ELR (cell line): ENCODE measurements around the gene CPA1.
"Not testable (repeated sequence)": the region's sequence is repeated elsewhere in the genome, so short reads cannot be mapped to it uniquely, and the experiment has no call there.

Experiments used
- DNase-seq: peaks from one replicate; pipeline ENCODE4 v3.0.0-alpha.2; 2015; ENCODE audit warnings: low read depth

CPA1 gene

GRCh38 chr7:130372402-130373165, 7.7 kb upstream of the CPA1 start:
- DNase-seq = no peak

DNA sequence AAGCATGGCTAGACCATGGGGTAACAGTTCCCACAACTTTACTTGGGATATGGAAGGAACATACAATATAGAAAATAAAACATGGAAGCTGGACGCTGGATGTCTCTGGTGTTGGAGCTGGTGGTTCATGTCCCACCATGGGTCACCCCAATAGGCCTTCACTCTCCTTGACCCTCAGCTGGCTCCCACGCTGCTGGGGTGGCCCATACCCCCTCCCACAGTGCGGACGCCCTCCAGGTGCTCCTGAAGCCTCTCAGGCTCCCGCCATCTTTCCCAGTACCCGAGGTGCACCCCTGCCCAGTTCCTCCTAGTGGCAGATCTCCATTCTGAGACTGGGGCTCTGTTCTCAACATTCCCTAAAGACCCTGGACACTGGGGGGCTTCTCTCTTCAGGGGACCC, 5.8 kb upstream of the CPA1 start:
- no peak for DNase-seq

DNA sequence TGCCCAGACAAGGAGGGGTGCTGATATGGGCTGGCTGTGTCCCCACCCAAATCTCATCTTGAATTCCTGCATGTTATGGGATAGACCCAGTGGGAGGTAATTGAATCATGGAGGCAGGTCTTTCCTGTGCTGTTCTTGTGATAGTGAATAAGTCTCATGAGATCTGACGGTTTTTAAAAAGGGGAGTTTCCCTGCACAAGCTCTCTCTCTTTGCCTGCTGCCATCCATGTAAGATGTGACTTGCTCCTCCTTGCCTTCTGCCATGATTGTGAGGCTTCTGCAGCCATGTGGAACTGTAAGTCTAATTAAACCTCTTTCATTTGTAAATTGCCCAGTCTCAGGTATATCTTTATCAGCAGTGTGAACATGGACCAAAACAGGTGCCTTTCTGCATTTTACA, 3.8 kb upstream of the CPA1 start:
- not testable (repeated sequence) for DNase-seq

- DNase-seq = no peak
Observed at GRCh38 chr7:130377178-130377577, 3.1 kb upstream of the CPA1 start.

GRCh38 chr7:130379019-130379418, 1.3 kb upstream of the CPA1 start:
- DNase-seq = no peak

- DNase-seq = no peak
Observed at GRCh38 chr7:130379532-130379920, 768 bp upstream of the CPA1 start.

- DNase-seq = no peak
Observed at GRCh38 chr7:130380861-130381455, 664 bp downstream of the CPA1 start.

DNA sequence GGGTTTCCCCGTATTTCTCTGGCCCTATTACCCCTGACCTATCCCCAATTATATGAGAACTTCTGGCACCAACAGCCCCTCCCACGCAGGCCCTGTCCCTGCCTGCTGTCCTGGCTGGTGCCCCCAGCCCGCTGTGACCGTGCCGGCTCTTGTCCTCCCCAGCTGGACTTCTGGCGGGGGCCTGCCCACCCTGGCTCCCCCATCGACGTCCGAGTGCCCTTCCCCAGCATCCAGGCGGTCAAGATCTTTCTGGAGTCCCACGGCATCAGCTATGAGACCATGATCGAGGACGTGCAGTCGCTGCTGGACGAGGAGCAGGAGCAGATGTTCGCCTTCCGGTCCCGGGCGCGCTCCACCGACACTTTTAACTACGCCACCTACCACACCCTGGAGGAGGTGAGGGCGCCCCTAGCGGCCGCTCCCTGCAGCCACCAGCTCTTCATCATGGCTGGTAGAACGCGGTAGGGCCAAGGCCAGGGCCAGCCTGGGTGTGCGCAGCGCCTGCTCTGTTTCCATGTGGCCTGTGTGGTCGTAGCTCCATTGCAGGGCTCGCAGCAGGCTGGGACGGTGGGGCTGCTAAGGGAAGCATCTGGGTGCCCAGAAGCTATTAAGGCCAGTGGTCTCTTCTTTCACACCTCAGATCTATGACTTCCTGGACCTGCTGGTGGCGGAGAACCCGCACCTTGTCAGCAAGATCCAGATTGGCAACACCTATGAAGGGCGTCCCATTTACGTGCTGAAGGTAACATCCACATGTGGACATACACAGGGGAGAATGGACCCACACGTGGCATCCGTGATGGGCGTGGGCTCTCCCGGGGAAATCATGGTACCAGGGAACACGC, 1.4 kb downstream of the CPA1 start:
- DNase-seq = no peak

DNA sequence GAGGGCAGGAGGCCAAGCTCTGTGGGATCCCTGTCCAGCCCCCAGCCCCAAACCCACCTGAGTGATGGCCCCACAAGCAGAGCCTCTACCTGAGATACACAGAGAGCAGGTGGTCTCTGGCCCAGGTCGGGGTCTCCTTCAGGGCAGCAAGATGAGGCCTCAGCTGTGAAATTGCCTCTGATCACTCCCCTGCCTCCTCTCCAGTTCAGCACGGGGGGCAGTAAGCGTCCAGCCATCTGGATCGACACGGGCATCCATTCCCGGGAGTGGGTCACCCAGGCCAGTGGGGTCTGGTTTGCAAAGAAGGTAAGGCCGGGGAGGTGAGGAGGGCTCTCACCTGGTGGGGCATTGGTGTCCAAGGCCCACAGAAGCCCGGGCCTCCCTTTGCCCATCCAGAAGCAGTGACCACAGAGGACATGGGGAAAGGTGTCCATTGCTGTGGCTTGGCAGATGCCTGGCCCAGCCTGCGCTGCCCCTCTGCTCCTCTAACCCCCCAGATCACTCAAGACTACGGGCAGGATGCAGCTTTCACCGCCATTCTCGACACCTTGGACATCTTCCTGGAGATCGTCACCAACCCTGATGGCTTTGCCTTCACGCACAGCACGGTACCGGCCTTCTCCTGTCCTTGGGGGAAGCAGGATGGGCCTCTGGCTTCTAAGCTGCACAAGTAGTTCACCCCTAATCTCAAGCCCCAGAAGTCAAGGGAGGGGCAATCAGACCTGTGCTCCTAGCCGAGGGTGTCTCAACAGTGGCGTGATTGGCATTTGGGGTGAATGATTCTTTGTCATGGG, 3.1 kb downstream of the CPA1 start:
- no peak for DNase-seq

GRCh38 chr7:130384371-130384801, 4.1 kb downstream of the CPA1 start:
- no peak for DNase-seq

GRCh38 chr7:130384841-130385599, 4.7 kb downstream of the CPA1 start:
- no peak for DNase-seq

DNA sequence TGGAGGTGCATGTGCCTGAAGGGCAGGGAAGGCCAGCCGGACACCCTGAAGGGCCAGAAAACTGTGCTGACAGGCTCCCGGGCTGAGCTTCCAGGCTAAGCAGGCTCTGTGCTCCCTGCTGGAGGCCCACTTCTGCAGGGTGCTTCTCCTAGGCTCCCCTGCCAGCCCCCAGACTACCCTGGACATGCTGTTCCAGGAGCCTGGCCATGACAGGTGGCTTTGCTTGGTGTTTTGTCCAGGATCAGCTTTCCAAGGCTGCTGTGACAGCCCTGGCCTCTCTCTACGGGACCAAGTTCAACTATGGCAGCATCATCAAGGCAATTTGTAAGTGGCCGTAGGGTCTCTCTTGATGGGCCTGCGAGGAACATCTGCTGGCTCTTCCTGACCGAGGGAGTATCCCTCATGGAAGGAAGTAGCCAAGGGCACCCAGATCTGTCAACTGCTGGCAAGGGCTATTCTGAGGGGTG, 5.3 kb downstream of the CPA1 start:
- no peak for DNase-seq

GRCh38 chr7:130386876-130387275, 6.6 kb downstream of the CPA1 start:
- no peak for DNase-seq

DNA sequence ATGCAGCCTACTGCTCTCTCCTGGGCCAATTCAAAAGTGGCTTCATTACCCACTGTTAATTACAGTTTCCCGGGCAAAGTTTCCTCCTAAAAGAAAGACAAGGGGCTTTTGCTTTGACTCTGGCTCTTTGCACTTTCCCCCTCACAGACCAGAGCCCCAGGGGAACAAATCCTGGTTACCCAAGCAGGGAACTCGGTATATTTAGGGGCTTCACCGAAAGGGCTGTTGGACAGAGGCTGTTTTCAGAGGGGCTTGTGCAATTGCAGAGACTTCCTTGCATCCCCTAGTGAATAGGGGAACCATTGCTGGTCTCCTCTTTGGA, 7.0 kb downstream of the CPA1 start:
- DNase-seq = no peak

DNA sequence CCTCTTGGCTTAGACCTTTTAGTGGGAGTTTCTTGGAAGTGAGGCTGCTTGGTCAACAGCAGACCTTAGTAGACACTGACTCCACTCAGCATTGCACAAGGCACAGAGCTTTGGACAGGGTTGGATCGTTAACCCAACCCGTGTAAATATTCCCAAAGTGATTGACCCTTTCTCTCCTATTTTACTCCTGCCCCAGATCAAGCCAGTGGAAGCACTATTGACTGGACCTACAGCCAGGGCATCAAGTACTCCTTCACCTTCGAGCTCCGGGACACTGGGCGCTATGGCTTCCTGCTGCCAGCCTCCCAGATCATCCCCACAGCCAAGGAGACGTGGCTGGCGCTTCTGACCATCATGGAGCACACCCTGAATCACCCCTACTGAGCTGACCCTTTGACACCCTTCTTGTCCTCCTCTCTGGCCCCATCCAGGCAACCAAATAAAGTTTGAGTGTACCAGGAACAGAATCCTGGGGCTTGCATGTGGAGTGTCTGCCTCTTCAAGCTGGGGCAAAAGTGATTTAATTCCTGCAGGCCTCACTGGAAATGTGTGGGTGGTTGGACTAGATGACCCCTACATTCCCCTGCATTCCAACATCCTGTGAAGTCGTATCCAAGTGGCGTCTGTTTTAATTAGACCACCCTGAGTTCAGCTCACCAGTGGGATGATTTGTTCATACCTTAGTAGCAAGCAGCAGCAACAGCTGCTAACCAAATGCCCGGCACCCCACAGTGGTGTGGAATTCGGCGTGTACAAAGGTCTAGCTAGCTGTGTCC, 7.5 kb downstream of the CPA1 start:
- no peak for DNase-seq

DNA sequence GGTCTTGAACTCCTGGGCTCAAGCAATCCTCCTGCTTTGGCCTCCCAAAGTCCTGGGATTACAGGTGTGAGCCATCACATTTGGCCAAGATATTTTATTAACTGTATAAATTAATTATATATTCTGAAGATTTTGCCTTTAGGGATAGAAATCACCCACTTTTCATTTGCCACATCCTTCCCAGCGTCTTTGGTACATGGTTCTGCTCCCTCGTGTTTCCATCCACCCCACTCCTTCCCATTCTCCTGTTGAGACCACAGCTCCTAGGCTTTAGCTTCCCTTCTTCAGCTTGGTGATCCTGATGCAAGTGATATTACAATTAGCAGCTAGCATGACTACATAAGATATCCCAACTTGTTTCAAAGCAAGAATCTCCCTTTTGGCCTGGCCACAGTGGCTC, 8.4 kb downstream of the CPA1 start:
- no peak for DNase-seq

DNA sequence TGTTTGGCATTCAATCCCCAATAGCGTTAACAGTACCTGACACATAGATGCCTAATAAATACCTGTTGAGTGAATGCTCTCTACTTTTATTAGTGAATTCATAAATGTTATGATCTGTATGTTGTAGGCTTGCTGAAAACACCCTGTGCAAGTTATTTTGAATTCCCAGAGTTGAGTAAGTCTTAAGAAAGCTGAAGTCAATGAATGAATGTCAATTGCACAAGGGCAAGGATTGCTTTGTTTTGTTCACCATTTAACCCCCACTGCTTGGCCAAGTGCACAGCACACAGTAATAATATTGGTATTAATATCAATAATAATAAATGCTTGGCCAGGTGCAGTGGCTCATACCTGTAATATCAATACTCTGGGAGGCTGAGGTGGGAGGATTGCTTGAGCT, 10.2 kb downstream of the CPA1 start:
- no peak for DNase-seq

GRCh38 chr7:130393101-130393561, 12.8 kb downstream of the CPA1 start:
- DNase-seq = peak; percentile 20

GRCh38 chr7:130393841-130394411, 13.6 kb downstream of the CPA1 start:
- DNase-seq = no peak
